ENCODE results near the gene PSMC3. TPM values are rescaled to one million over a fixed set of nuclear protein-coding genes. Genes with fewer than 3 reads are reported as not detected.
A peak's percentile ranks its signal among the peaks of the same experiment; 100 is the strongest.

The PSMC3 gene
- total RNA-seq, 1 donor from 2014 or later, result 79.4 TPM

DNA sequence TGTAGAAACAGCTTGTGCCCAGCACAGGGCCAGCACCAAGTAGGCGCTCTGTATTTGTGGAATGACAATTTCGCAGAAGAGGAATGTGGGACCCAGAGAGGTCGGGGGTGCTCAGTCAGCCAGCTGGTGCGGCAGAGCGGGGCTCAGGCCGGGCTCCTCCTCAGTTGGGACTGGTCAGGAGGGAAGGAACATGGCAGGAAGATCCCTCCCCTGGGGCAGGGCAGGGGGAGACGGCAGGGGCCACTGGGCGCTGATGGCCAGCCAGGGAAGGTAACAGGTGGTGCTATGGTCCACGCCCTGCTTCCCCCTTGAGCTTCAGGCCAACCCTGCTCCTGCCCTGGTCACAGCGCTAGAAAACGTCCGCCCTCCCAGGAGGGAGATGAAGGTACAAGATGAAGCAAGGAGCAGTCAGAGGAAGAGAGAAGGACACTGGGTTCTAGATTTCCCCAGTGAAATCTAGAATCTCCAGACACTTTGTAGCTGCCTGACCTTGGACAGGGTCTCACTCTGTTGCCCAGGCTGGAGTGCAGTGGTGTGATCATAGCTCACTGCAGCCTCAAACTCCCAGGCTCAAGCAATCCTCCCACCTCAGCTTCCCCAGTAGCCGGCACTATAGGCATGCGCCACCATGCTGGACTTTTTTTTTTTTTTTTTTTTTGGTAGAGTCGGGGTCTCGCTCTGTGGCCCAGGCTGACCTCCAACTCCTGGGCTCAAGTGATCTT, 34.4 kb downstream of the PSMC3 start:
- TF ChIP-seq, protein P1, sequence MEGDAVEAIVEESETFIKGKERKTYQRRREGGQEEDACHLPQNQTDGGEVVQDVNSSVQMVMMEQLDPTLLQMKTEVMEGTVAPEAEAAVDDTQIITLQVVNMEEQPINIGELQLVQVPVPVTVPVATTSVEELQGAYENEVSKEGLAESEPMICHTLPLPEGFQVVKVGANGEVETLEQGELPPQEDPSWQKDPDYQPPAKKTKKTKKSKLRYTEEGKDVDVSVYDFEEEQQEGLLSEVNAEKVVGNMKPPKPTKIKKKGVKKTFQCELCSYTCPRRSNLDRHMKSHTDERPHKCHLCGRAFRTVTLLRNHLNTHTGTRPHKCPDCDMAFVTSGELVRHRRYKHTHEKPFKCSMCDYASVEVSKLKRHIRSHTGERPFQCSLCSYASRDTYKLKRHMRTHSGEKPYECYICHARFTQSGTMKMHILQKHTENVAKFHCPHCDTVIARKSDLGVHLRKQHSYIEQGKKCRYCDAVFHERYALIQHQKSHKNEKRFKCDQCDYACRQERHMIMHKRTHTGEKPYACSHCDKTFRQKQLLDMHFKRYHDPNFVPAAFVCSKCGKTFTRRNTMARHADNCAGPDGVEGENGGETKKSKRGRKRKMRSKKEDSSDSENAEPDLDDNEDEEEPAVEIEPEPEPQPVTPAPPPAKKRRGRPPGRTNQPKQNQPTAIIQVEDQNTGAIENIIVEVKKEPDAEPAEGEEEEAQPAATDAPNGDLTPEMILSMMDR (IDR thresholded peaks at IDR 0.05), result no peak
- peak overlapping the region; percentile 72 for H3K27ac ChIP-seq
- peaks cover 29% of the 10 kb centered on the region for H3K4me1 ChIP-seq
- DNase-seq (no peak), ATAC-seq (no peak)
- no peaks in the 10 kb centered on the region for H3K36me3 ChIP-seq
- intact Hi-C loops (cut with DNase I), result no loop called here
- no peaks in the 10 kb centered on the region for H3K9me3 ChIP-seq
- no peaks in the 10 kb centered on the region for H3K27me3 ChIP-seq
- H3K4me3 ChIP-seq, result no peak overlapping the region

DNA sequence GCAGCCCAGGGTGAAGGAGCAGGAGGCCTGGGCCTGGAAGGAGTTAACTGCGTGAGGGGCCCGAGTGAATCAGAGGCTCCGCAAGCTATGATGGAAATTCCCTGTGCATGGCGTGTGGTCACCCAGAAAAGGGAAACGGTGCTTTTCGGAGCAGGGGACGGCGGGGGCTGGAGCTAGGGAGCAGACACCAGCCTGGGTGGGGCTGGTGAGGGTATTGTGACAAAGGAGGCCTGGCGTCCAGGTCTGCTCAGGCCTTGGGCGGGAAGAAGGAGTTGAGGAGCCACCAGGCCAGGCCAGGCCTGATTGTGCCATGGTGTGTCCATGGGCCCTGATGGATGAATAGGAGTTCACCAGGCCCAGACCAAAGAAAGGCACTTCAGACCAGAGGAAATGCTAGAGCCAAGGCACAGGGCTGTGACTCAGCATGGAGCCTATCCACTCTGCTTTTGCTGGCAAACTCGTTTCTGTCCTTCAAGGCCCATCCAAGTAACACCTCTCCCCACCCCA, 35.1 kb downstream of the PSMC3 start:
- peak; percentile 60 for ATAC-seq

GRCh38 chr11:47390422-47390760, 35.8 kb downstream of the PSMC3 start:
- intact Hi-C loops (cut with DNase I), result no loop called here
- ATAC-seq (no peak), DNase-seq (no peak)
- no peaks in the 10 kb centered on the region for H3K27me3 ChIP-seq
- no peaks in the 10 kb centered on the region for H3K36me3 ChIP-seq
- H3K27ac ChIP-seq, result peak overlapping the region; percentile 72
- H3K4me1 ChIP-seq, result peaks cover 28% of the 10 kb centered on the region
- TF ChIP-seq, protein P1 (IDR thresholded peaks at IDR 0.05), result no peak
- H3K9me3 ChIP-seq, result no peaks in the 10 kb centered on the region
- H3K4me3 ChIP-seq, result no peak overlapping the region

More for the DNA sequence above, 35.1 kb downstream of the PSMC3 start:
- Histone ChIP-seq H3K4me1 (peaks cover 29% of the 10 kb centered on the region), H3K27ac (peak overlapping the region; percentile 72), H3K27me3 (no peaks in the 10 kb centered on the region), H3K36me3 (no peaks in the 10 kb centered on the region), H3K9me3 (no peaks in the 10 kb centered on the region), H3K4me3 (no peak overlapping the region)
- TF ChIP-seq, protein P1 (IDR thresholded peaks at IDR 0.05), result no peak
- DNase-seq, result peak; percentile 87
- intact Hi-C loops (cut with DNase I), result no loop called here

GRCh38 chr11:47389577-47390421, 36.4 kb downstream of the PSMC3 start:
- no peaks in the 10 kb centered on the region for H3K9me3 ChIP-seq
- peak; percentile 70 for DNase-seq
- H3K4me3 ChIP-seq, result no peak overlapping the region

DNA sequence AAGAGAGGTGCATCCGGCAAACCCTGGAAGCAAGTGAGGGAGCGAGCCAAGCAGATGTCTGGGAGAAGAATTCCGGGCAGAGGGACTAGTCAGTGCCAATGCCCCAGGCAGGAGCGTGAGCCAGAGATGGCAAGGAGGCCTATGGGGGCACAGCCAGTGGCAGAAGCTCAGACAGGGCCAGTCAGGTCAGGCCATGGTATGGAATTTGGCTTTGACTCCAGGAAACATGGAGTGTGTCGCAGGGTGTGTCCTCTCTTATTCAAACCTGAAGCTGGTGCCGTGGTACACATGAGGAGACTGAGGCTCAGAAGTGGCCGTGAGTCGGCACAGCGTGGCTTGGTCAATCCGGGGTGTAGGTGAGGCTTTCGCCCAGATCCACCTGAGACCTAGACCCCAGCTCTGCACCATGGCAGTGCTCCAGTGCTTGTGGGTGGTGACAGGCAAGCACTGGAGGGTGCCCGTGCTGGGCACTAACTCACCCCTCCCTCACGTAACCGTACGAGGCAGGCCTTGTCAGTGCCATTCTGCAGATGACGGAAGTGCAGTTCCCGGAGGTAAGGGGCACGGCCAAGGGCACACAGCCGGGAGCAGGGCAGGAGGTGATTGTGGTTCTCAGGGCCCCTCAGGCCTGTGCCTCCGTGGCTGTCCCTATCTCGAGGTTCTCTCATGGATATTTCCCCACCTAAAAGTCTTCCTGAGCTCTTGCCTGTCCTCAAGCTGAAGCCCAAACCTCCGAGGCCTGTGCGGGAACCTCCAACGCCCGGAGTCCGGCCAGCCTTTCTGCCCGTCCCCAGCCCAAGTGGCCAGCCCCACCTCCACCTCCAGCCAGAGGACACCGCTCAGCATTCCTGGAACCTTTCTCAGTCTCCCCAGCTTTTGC, 37.3 kb downstream of the PSMC3 start:
- peak; percentile 45 for DNase-seq
- intact Hi-C loops (cut with DNase I), result no loop called here
- no peak for ATAC-seq
- Histone ChIP-seq H3K4me3 (no peak overlapping the region), H3K27me3 (no peaks in the 10 kb centered on the region), H3K9me3 (no peaks in the 10 kb centered on the region), H3K4me1 (peaks cover 14% of the 10 kb centered on the region), H3K27ac (peak overlapping the region; percentile 63), H3K36me3 (no peaks in the 10 kb centered on the region)
- TF ChIP-seq, protein P1 (IDR thresholded peaks at IDR 0.05), result no peak

More at GRCh38 chr11:47389577-47390421, 36.4 kb downstream of the PSMC3 start:
- TF ChIP-seq, protein P1 (IDR thresholded peaks at IDR 0.05), result no peak
- Histone ChIP-seq H3K27ac (peak overlapping the region; percentile 72), H3K27me3 (no peaks in the 10 kb centered on the region), H3K4me1 (peaks cover 22% of the 10 kb centered on the region), H3K36me3 (no peaks in the 10 kb centered on the region)
- intact Hi-C loops (cut with DNase I), result no loop called here
- ATAC-seq, result no peak

All from upper lobe of right lung (tissue), 1 donor.